Panc1 (cell line): ENCODE measurements around the gene NFS1. TPM values are rescaled to one million over a fixed set of nuclear protein-coding genes. Genes with fewer than 3 reads are reported as not detected.

ENCODE experiments used
- ATAC-seq: fragments of 200-7000 bp; cut with Tn5 transposase; 2 replicates; pipeline ENCODE4 v1.9.1; 2020; ENCODE audit warnings: mild to moderate bottlenecking, moderate library complexity
- BruUV-seq: library from RNA; stranded (reverse); fragments of 400-500 nt; replicated peaks from 2 replicates; lab custom pipeline; 2021; lab: Mats Ljungman, UMichigan
- CTCF ChIA-PET: fragments of 300-600 bp; sonication (Branson Sonifier 250); formaldehyde crosslinking; loops from one replicate; lab custom pipeline; 2022; ENCODE audit warnings: antibody characterized with exemption; lab: Charles Lee
- POLR2A ChIA-PET: fragments of 300-600 bp; sonication (Branson Sonifier 250); formaldehyde crosslinking; loops from one replicate; lab custom pipeline; 2022; ENCODE audit warnings: antibody characterized with exemption; lab: Charles Lee
- DNase-seq: peaks from one replicate; pipeline ENCODE4 v3.0.0-alpha.2; 2010; ENCODE audit warnings: low read depth, low spot score
- H3K27ac ChIP-seq: 2 replicates; pipeline ENCODE4 v1.5.1; 2011; ENCODE audit warnings: mild to moderate bottlenecking, low read length, inconsistent platforms
- H3K27me3 ChIP-seq: fragments of 200-500 bp; sonication (Bioruptor generic); 2 replicates; pipeline ENCODE4 v1.6.0; 2014; ENCODE audit warnings: low read length, inconsistent platforms; ENCODE audit not compliant: control insufficient read depth, insufficient read depth
- H3K36me3 ChIP-seq: fragments of 200-500 bp; sonication (Bioruptor generic); 2 replicates; pipeline ENCODE4 v1.5.1; 2014; ENCODE audit warnings: inconsistent platforms, mild to moderate bottlenecking, low read length, moderate library complexity; ENCODE audit not compliant: control insufficient read depth, insufficient read depth
- H3K4me1 ChIP-seq: 2 replicates; pipeline ENCODE4 v1.5.1; 2011; ENCODE audit warnings: inconsistent platforms, mild to moderate bottlenecking, low read length, moderate library complexity; ENCODE audit not compliant: control insufficient read depth, insufficient read depth
- H3K4me3 ChIP-seq, 2 experiments: 2 replicates each; pipeline ENCODE4 v1.5.1; 2011 to 2012; ENCODE audit warnings: low read depth in 2 of 2, low read length in 2 of 2, mild to moderate bottlenecking in 2 of 2, inconsistent platforms in 1 of 2, moderate library complexity in 1 of 2
- H3K9me3 ChIP-seq: fragments of 200-500 bp; sonication (Bioruptor generic); 2 replicates; pipeline ENCODE4 v1.5.1; 2014; ENCODE audit warnings: low read depth, mild to moderate bottlenecking, inconsistent platforms, low read length, moderate library complexity; ENCODE audit not compliant: control insufficient read depth, insufficient read depth
- CTCF ChIP-seq: fragments of 450-650 bp; IDR thresholded peaks from 2 replicates; pipeline ENCODE4 v1.5.1; 2017; ENCODE audit warnings: mild to moderate bottlenecking
- POLR2AphosphoS5 ChIP-seq: IDR thresholded peaks from 2 replicates; pipeline ENCODE4 v1.6.1; 2012; ENCODE audit warnings: mild to moderate bottlenecking, low read depth, low read length, moderate library complexity
- SIN3A ChIP-seq: IDR thresholded peaks from 2 replicates; pipeline ENCODE4 v1.6.1; 2012; ENCODE audit warnings: low read depth, mild to moderate bottlenecking, low read length, moderate library complexity, borderline replicate concordance; ENCODE audit not compliant: insufficient read depth
- TCF7L2 ChIP-seq: IDR thresholded peaks from 2 replicates; pipeline ENCODE4 v1.6.1; 2011; ENCODE audit warnings: mild to moderate bottlenecking, low read depth, low read length, inconsistent platforms
- in situ Hi-C: cut with HindIII; loops from 2 replicates; pipeline ENCODE4 v1.10.0; 2016; ENCODE audit warnings: low sequenced_read_pairs, low pct_unique_long_range_greater_than_20kb
- intact Hi-C: fragments of 100-400 bp; cut with micrococcal nuclease; formaldehyde crosslinking; loops from one replicate; pipeline ENCODE4 v1.10.0; 2022; ENCODE audit not compliant: unreplicated experiment
- total RNA-seq: library from RNA; stranded (reverse); gene quantifications from one replicate; pipeline ENCODE4 v1.2.1, GENCODE V29; 2021; ENCODE audit not compliant: unreplicated experiment
- TF ChIP-seq, protein P1 (sequence below), 2 experiments: IDR thresholded peaks; 2 replicates each; pipeline ENCODE4 v1.6.1; 2011 to 2012; ENCODE audit warnings: low read depth in 2 of 2, control low read depth in 1 of 2, low read length in 1 of 2, mild to moderate bottlenecking in 1 of 2, moderate library complexity in 1 of 2; ENCODE audit not compliant: insufficient read depth in 1 of 2

Gene NFS1
- total RNA-seq, 1 experiment from 2014 or later: 44.9 TPM

DNA sequence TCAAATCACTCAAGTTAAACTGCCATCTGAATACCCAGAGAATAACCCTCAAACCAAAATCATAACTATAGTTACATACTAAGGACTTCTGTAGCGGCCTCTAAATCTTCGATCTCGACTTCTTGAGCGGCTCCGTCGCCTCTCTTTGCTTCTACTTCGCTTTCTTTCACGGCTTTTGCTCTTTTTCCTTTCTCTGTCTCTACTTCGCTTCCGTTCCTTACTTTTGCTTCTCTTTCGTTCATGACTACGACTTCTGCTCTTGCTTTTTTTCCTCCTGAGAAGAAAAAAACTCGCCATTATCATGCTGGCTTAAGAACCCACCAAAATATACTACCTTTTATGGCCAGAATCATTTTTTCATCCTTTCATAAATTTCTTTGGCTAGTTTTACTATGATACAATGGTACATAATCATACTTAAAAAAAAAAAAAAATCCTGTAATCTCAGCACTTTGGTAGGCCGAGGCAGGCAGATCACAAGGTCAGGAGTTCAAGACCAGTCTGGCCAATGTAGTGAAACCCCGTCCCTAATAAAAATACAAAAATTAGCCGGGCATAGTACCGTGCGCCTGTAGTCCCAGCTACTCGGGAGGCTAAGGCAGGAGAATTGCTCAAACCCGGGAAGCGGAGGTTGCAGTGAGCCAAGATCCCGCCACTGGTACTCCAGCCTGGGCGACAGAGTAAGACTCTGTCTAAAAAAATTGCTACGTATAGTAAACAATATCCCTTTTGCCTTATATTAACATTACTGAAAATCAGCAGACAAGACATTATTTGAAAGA, 32.9 kb upstream of the NFS1 start:
- Histone ChIP-seq H3K27ac (no peak overlapping the region), H3K4me3 (no peak overlapping the region), H3K4me1 (peaks cover 11% of the 10 kb centered on the region; the same call in 1 of the 2 replicates), H3K9me3 (no peaks in the 10 kb centered on the region), H3K36me3 (peaks cover 86% of the 10 kb centered on the region), H3K27me3 (no peaks in the 10 kb centered on the region)
- TF ChIP-seq POLR2AphosphoS5 (no peak), TCF7L2 (no peak), CTCF (no peak), SIN3A (no peak)
- TF ChIP-seq, protein P1, sequence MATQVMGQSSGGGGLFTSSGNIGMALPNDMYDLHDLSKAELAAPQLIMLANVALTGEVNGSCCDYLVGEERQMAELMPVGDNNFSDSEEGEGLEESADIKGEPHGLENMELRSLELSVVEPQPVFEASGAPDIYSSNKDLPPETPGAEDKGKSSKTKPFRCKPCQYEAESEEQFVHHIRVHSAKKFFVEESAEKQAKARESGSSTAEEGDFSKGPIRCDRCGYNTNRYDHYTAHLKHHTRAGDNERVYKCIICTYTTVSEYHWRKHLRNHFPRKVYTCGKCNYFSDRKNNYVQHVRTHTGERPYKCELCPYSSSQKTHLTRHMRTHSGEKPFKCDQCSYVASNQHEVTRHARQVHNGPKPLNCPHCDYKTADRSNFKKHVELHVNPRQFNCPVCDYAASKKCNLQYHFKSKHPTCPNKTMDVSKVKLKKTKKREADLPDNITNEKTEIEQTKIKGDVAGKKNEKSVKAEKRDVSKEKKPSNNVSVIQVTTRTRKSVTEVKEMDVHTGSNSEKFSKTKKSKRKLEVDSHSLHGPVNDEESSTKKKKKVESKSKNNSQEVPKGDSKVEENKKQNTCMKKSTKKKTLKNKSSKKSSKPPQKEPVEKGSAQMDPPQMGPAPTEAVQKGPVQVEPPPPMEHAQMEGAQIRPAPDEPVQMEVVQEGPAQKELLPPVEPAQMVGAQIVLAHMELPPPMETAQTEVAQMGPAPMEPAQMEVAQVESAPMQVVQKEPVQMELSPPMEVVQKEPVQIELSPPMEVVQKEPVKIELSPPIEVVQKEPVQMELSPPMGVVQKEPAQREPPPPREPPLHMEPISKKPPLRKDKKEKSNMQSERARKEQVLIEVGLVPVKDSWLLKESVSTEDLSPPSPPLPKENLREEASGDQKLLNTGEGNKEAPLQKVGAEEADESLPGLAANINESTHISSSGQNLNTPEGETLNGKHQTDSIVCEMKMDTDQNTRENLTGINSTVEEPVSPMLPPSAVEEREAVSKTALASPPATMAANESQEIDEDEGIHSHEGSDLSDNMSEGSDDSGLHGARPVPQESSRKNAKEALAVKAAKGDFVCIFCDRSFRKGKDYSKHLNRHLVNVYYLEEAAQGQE (IDR thresholded peaks at IDR 0.05; ENCODE audit: insufficient read depth in 1 of 2, low read depth in 2 of 2, low read length in 1 of 2): no peak
- in situ Hi-C loops: no loop called here
- DNase-seq: no peak
- ChIA-PET POLR2A (interaction anchor here (1.0 to 1.2 kb wide), 2 partner anchors 9 to 10 kb away, joined by 3 read pairs; partner anchors contain the start of gene RBM39), CTCF (no interaction called here)
- no TSS peak for BruUV-seq
- no peak for ATAC-seq
- intact Hi-C loops: no loop called here

GRCh38 chr20:35731469-35731788, 32.3 kb upstream of the NFS1 start:
- peaks cover 91% of the 10 kb centered on the region for H3K36me3 ChIP-seq
- intact Hi-C loops (no loop called here), in situ Hi-C loops (no loop called here)
- H3K27me3 ChIP-seq: no peaks in the 10 kb centered on the region
- ATAC-seq (no peak), DNase-seq (no peak)
- POLR2A ChIA-PET: interaction anchor here (0.5 to 1.2 kb wide), 3 partner anchors 9 to 585 kb away, joined by 3 to 5 read pairs (median 3); partner anchors contain the start of gene RBM39
- no peaks in the 10 kb centered on the region for H3K9me3 ChIP-seq
- no peak overlapping the region for H3K4me3 ChIP-seq
- no TSS peak for BruUV-seq
- no peak overlapping the region for H3K27ac ChIP-seq
- TF ChIP-seq SIN3A (no peak), CTCF (no peak), TCF7L2 (no peak), POLR2AphosphoS5 (no peak)
- TF ChIP-seq, protein P1 (IDR thresholded peaks at IDR 0.05; ENCODE audit: insufficient read depth in 1 of 2, low read depth in 2 of 2, low read length in 1 of 2): no peak
- peaks cover 11% of the 10 kb centered on the region; the same call in 1 of the 2 replicates for H3K4me1 ChIP-seq
- CTCF ChIA-PET: interaction anchor here (0.6 to 0.7 kb wide), 2 partner anchors 89 to 891 kb away, joined by 4 to 5 read pairs; no protein-coding TSS in a partner anchor
